ENCODE data around the gene ARAP2. TPM values are rescaled to one million over a fixed set of nuclear protein-coding genes. Genes with fewer than 3 reads are reported as not detected.

Gene ARAP2
- total RNA-seq: 100 to 1,000 TPM in 1 of 2 donors, 10 to 100 TPM in 1; 82.4 to 104 TPM
- total RNA-seq: 208 to 220 reads per million in 2 donors

DNA sequence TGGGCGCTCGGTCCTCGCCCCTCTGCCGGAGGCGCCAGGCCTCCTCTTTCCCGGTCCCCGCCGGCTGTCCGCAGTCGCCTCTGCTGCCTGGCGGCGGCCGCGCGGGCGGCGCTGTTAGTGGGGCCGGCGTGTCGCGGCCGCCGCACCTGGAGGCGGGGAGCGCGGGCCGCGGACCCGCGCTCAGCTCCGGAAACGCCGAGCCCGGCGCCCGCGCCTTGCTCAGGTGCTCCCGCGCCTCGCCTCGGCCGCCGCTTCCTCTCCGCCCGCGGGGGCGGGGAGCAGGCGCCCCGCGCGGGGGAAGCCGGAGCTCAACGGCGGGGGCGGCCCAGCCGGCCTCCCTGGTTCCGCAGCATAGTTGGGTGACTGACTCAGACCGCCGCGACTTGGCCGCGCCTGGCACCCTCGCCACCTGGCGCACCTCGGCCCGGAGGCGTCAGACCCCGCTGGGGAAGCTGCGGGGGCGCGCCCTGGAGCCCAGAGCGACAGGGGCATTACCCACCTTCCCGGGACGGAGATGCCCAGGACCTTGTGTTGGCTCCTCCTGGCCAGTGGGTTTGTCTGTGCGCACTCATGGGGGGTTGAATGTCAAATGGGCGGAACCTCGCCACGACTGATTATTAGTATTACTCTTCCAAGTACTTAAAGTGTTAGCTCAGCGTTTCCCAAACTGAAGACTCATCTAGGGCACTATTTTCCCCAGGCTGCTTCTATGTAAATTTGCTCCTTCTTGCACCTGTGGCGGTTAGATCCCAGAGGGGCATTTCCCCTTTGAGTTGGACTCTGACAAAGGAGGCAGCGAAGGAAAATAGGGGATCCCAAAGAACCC is at the start of gene ARAP2:
Gene ARAP2 (minus strand): TSS at position 258 of the 826 bp plus-strand sequence. CDS start 15,028 bp downstream, outside the sequence.
- H3K36me3 Mint-ChIP-seq (ENCODE audit: low read depth): no peaks in the 10 kb centered on the region
- DNase-seq: peak; percentile 55 to 70 (median 70)
- H3K4me1 Mint-ChIP-seq: peaks cover 33% of the 10 kb centered on the region
- H3K27me3 Mint-ChIP-seq: no peaks in the 10 kb centered on the region
- ATAC-seq: peak; percentile 79
- peak within 1 kb of the TSS; percentile 93 for H3K4me3 Mint-ChIP-seq
- no peaks in the 10 kb centered on the region for H3K9me3 ChIP-seq (ENCODE audit: control insufficient read depth, low read length, poor library complexity, severe bottlenecking)
- H3K27ac Mint-ChIP-seq: peak within 1 kb of the TSS; percentile 97

GRCh38 chr4:36292556-36293188 is 48.4 kb upstream of the ARAP2 start:
- DNase-seq (no peak), ATAC-seq (no peak)
- no peak overlapping the region for H3K4me3 Mint-ChIP-seq
- H3K9me3 ChIP-seq (ENCODE audit: control insufficient read depth, low read length, poor library complexity, severe bottlenecking): no peaks in the 10 kb centered on the region
- no peak overlapping the region for H3K27ac Mint-ChIP-seq
- no peaks in the 10 kb centered on the region for H3K27me3 Mint-ChIP-seq
- H3K36me3 Mint-ChIP-seq (ENCODE audit: low read depth): no peaks in the 10 kb centered on the region
- peaks cover 6% of the 10 kb centered on the region for H3K4me1 Mint-ChIP-seq

- ATAC-seq: no peak
- no peak overlapping the region for H3K4me3 Mint-ChIP-seq
- H3K9me3 ChIP-seq (ENCODE audit: control insufficient read depth, low read length, poor library complexity, severe bottlenecking): no peaks in the 10 kb centered on the region
- DNase-seq: no peak
- no peaks in the 10 kb centered on the region for H3K27me3 Mint-ChIP-seq
- no peak overlapping the region for H3K27ac Mint-ChIP-seq
- peaks cover 17% of the 10 kb centered on the region for H3K4me1 Mint-ChIP-seq
- H3K36me3 Mint-ChIP-seq (ENCODE audit: low read depth): no peaks in the 10 kb centered on the region
Observed at GRCh38 chr4:36290641-36291040, 46.3 kb upstream of the ARAP2 start.

DNA sequence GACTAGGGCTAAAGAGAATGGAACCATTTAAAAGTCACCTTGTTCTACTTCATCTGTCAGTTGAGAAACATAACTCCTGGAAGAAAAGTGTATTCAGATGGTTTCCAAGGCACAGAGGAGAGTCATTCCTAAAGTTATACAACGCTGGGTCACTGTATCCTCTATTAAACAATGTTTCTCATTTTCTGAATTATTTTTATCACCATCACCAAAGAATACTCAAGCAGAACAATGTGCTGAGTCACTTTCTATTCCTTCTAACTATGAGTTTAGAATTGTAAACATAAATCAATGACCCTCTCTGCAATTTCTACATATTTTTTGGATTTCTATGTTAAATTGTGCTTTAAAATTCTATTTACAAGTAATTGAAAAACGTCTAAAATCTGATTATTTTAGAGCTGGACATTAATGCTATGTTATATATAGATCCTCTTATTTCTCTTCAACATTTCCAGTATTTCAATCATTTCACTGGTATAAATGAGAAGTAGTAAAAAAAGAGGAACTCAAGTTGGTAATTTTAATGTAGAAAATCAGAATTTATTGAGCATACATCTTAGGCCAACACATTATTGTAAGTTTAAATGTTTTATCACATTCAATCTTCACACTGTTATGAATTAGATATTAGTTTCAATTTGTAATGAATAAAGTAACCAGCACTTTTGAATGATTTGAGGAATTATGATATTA is 44.6 kb upstream of the ARAP2 start:
- ATAC-seq (no peak), DNase-seq (no peak)
- Mint-ChIP-seq H3K36me3 (ENCODE audit: low read depth) (no peaks in the 10 kb centered on the region), H3K27ac (no peak overlapping the region), H3K27me3 (no peaks in the 10 kb centered on the region), H3K4me3 (no peak overlapping the region), H3K4me1 (peaks cover 16% of the 10 kb centered on the region)
- H3K9me3 ChIP-seq (ENCODE audit: control insufficient read depth, low read length, poor library complexity, severe bottlenecking): no peaks in the 10 kb centered on the region

- H3K4me1 Mint-ChIP-seq: peaks cover 16% of the 10 kb centered on the region
- H3K27me3 Mint-ChIP-seq: no peaks in the 10 kb centered on the region
- no peaks in the 10 kb centered on the region for H3K36me3 Mint-ChIP-seq (ENCODE audit: low read depth)
- H3K27ac Mint-ChIP-seq: peak overlapping the region; percentile 95
- H3K9me3 ChIP-seq (ENCODE audit: control insufficient read depth, low read length, poor library complexity, severe bottlenecking): no peaks in the 10 kb centered on the region
- no peak for ATAC-seq
- peak overlapping the region; percentile 68 for H3K4me3 Mint-ChIP-seq
- DNase-seq: no peak
Observed at GRCh38 chr4:36286481-36286871, 42.2 kb upstream of the ARAP2 start.

DNA sequence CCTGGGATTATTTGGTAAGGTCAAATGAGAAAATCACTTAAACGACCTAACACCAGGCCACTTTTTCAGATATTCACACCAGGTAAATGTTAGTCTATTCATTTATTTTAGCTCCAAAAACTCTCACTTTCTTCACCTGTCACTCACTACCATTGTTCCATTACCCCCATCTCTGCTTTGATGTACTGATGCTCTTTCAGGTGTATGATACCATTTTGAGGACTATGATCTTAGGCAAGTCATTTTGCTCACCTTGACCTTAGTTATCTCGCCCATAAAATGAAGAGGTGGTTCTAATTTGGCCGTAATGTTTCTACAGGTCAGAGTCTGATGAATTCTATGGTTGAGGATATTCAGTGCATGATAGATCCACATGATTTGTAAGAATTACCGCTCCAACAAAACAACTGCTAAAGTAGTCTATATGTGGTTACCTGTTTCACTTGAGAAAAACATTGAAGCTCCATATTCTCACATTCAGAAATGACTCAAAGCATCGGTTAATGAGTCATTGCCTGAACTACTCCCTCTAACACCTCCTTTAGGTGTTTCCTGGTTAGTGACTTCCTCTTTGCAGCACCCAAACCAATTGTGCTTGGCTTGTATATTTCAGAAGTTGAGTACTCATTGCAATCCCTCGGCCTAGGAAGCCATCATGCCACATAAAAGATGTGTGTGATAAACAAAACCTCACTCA is 41.6 kb upstream of the ARAP2 start:
- peak overlapping the region; percentile 68 for H3K4me3 Mint-ChIP-seq
- DNase-seq: peak in 1 of 3 donors; percentile 12
- H3K4me1 Mint-ChIP-seq: peaks cover 16% of the 10 kb centered on the region
- no peaks in the 10 kb centered on the region for H3K36me3 Mint-ChIP-seq (ENCODE audit: low read depth)
- no peaks in the 10 kb centered on the region for H3K9me3 ChIP-seq (ENCODE audit: control insufficient read depth, low read length, poor library complexity, severe bottlenecking)
- ATAC-seq: peak; percentile 97
- no peaks in the 10 kb centered on the region for H3K27me3 Mint-ChIP-seq
- H3K27ac Mint-ChIP-seq: peak overlapping the region; percentile 95

GRCh38 chr4:36283912-36284465 is 39.7 kb upstream of the ARAP2 start:
- Mint-ChIP-seq H3K27me3 (peaks cover 9% of the 10 kb centered on the region), H3K27ac (peak overlapping the region; percentile 95), H3K4me3 (no peak overlapping the region), H3K4me1 (peaks cover 17% of the 10 kb centered on the region), H3K36me3 (ENCODE audit: low read depth) (peaks cover 3% of the 10 kb centered on the region)
- no peak for DNase-seq
- ATAC-seq: no peak
- H3K9me3 ChIP-seq (ENCODE audit: control insufficient read depth, low read length, poor library complexity, severe bottlenecking): no peaks in the 10 kb centered on the region

- peaks cover 9% of the 10 kb centered on the region for H3K27me3 Mint-ChIP-seq
- ATAC-seq (no peak), DNase-seq (no peak)
- H3K4me1 Mint-ChIP-seq: peaks cover 15% of the 10 kb centered on the region
- H3K27ac Mint-ChIP-seq: peak overlapping the region; percentile 12
- no peaks in the 10 kb centered on the region for H3K9me3 ChIP-seq (ENCODE audit: control insufficient read depth, low read length, poor library complexity, severe bottlenecking)
- H3K36me3 Mint-ChIP-seq (ENCODE audit: low read depth): peaks cover 3% of the 10 kb centered on the region
- H3K4me3 Mint-ChIP-seq: no peak overlapping the region
Observed at GRCh38 chr4:36282503-36283030, 38.3 kb upstream of the ARAP2 start.

- H3K4me1 Mint-ChIP-seq: peaks cover 17% of the 10 kb centered on the region
- peak within 1 kb of the TSS; percentile 45 for H3K27ac Mint-ChIP-seq
- H3K36me3 Mint-ChIP-seq (ENCODE audit: low read depth): peaks cover 3% of the 10 kb centered on the region
Observed at GRCh38 chr4:36281384-36282106, 37.2 kb upstream of the ARAP2 start, which contains the start of gene DTHD1. Gene DTHD1, plus strand, starts transcription at chr4:36281616. Its CDS starts 143 bp downstream, at chr4:36281759.

GRCh38 chr4:36280555-36280954 is 36.2 kb upstream of the ARAP2 start:
- Mint-ChIP-seq H3K4me1 (peaks cover 9% of the 10 kb centered on the region), H3K27me3 (peaks cover 15% of the 10 kb centered on the region), H3K36me3 (ENCODE audit: low read depth) (peaks cover 3% of the 10 kb centered on the region), H3K27ac (peak overlapping the region; percentile 45), H3K4me3 (no peak overlapping the region)
- no peaks in the 10 kb centered on the region for H3K9me3 ChIP-seq (ENCODE audit: control insufficient read depth, low read length, poor library complexity, severe bottlenecking)
- no peak for ATAC-seq
- DNase-seq: no peak

More at GRCh38 chr4:36281384-36282106, 37.2 kb upstream of the ARAP2 start, which contains the start of gene DTHD1:
- H3K9me3 ChIP-seq (ENCODE audit: control insufficient read depth, low read length, poor library complexity, severe bottlenecking): no peaks in the 10 kb centered on the region
- peaks cover 15% of the 10 kb centered on the region for H3K27me3 Mint-ChIP-seq
- peak within 1 kb of the TSS; percentile 10 for H3K4me3 Mint-ChIP-seq
- ATAC-seq (no peak), DNase-seq (no peak)

DNA sequence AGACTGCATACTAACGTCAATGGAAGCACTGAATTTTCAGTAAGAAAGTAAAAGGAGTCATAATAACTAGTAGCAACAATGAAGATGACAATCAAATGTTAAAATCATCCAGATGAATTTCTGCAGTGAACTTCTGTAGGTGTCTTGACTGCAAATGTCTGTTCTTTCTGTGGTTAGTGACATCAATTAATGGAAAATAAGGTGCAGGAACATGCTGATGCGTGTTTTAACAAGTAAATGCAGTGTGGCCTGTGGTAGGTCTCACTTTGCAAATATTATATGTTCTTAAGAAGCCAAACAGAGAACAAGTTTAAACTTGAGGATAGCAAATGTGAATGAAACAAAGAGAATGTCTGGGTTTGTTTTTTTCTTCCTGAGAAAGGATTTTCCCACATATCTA is 34.5 kb upstream of the ARAP2 start:
- Mint-ChIP-seq H3K4me1 (peaks cover 9% of the 10 kb centered on the region), H3K27ac (no peak overlapping the region), H3K27me3 (peaks cover 15% of the 10 kb centered on the region), H3K36me3 (ENCODE audit: low read depth) (peaks cover 3% of the 10 kb centered on the region), H3K4me3 (no peak overlapping the region)
- DNase-seq (no peak), ATAC-seq (no peak)
- no peaks in the 10 kb centered on the region for H3K9me3 ChIP-seq (ENCODE audit: control insufficient read depth, low read length, poor library complexity, severe bottlenecking)

DNA sequence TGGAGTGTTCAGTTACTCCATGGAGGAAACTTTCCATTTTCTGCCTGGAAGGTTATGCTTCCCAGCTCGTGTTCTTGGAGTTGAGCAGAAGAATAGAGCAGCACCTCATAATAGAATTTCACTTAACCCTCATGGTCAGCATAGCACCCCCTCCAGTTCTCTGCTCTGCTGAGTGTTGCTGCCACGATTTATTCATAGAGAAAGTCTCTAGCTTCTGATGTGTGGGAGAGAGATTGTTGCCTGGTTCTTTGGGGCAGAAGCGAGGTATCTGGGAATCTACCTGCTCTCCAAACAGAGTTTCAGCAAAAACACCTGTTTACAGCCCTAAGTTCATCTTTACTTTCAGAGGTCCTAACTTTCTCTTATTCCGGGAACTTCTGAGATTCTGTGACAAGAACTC is 33.2 kb upstream of the ARAP2 start:
- Mint-ChIP-seq H3K36me3 (ENCODE audit: low read depth) (peaks cover 3% of the 10 kb centered on the region), H3K4me1 (peaks cover 9% of the 10 kb centered on the region), H3K27me3 (peaks cover 15% of the 10 kb centered on the region), H3K4me3 (no peak overlapping the region), H3K27ac (peak overlapping the region; percentile 51)
- no peaks in the 10 kb centered on the region for H3K9me3 ChIP-seq (ENCODE audit: control insufficient read depth, low read length, poor library complexity, severe bottlenecking)
- no peak for ATAC-seq
- no peak for DNase-seq

Measured in T-helper 17 cell (primary cell).